NCI-H82 (cell line): ENCODE measurements around the gene FN3K.
"Not testable (repeated sequence)": the region's sequence is repeated elsewhere in the genome, so short reads cannot be mapped to it uniquely, and the experiment has no call there.

ENCODE experiments used
- DNase-seq: peaks from one replicate; lab custom pipeline; 2025; lab: John Stamatoyannopoulos, UW

The FN3K gene

GRCh38 chr17:82775001-82775823, 39.8 kb downstream of the FN3K start:
- DNase-seq, result peak; percentile 84

- no peak for DNase-seq
Observed at GRCh38 chr17:82776454-82776853, 41.0 kb downstream of the FN3K start.

- DNase-seq, result not testable (repeated sequence)
Observed at GRCh38 chr17:82777778-82778375, 42.5 kb downstream of the FN3K start.

GRCh38 chr17:82779541-82779940, 44.1 kb downstream of the FN3K start:
- DNase-seq, result no peak

- DNase-seq, result no peak
Observed at GRCh38 chr17:82780195-82780594, 44.8 kb downstream of the FN3K start.

GRCh38 chr17:82780971-82781893, 45.8 kb downstream of the FN3K start:
- peak; percentile 15 for DNase-seq

- DNase-seq, result peak; percentile 73
Observed at GRCh38 chr17:82781894-82782274, 46.5 kb downstream of the FN3K start.

GRCh38 chr17:82782657-82783207, 47.3 kb downstream of the FN3K start:
- DNase-seq, result no peak

- no peak for DNase-seq
Observed at GRCh38 chr17:82783498-82783897, 48.1 kb downstream of the FN3K start.

- not testable (repeated sequence) for DNase-seq
Observed at GRCh38 chr17:82785581-82785980, 50.2 kb downstream of the FN3K start.

- DNase-seq, result no peak
Observed at GRCh38 chr17:82786427-82786826, 51.0 kb downstream of the FN3K start.

- DNase-seq, result no peak
Observed at GRCh38 chr17:82787081-82787848, 51.9 kb downstream of the FN3K start.

GRCh38 chr17:82788206-82789001, 53.0 kb downstream of the FN3K start:
- DNase-seq, result no peak

- DNase-seq, result no peak
Observed at GRCh38 chr17:82789051-82789592, 53.7 kb downstream of the FN3K start.

- DNase-seq, result no peak
Observed at GRCh38 chr17:82789806-82790205, 54.4 kb downstream of the FN3K start.

GRCh38 chr17:82790391-82790790, 55.0 kb downstream of the FN3K start:
- DNase-seq, result no peak

GRCh38 chr17:82791532-82791931, 56.1 kb downstream of the FN3K start:
- no peak for DNase-seq

- DNase-seq, result no peak
Observed at GRCh38 chr17:82793974-82794630, 58.7 kb downstream of the FN3K start.

GRCh38 chr17:82794781-82795482, 59.5 kb downstream of the FN3K start:
- DNase-seq, result no peak
